HCT116 (cell line): ENCODE measurements around the gene ERG. TPM values are rescaled to one million over a fixed set of nuclear protein-coding genes. Genes with fewer than 3 reads are reported as not detected.

Experiments
- ATAC-seq: fragments of 200-7000 bp; cut with Tn5 transposase; 2 replicates; pipeline ENCODE4 v1.9.1; 2020; ENCODE audit warnings: mild to moderate bottlenecking, moderate library complexity
- BruUV-seq: library from RNA; stranded (reverse); fragments of 400-500 nt; replicated peaks from 2 replicates; lab custom pipeline; 2021; lab: Mats Ljungman, UMichigan
- CTCF ChIA-PET: fragments of 300-600 bp; sonication (Branson Sonifier 250); formaldehyde crosslinking; loops from one replicate; lab custom pipeline; 2021; ENCODE audit warnings: antibody characterized with exemption; lab: Charles Lee
- POLR2A ChIA-PET: fragments of 300-600, 350-600 bp; sonication (Branson Sonifier 250); formaldehyde crosslinking; loops from one replicate; lab custom pipeline; 2021; ENCODE audit warnings: antibody characterized with exemption; lab: Charles Lee
- RAD21 ChIA-PET, 2 experiments: fragments of 300-600 bp; sonication (Branson Sonifier 250); formaldehyde crosslinking; loops; one replicate each; lab custom pipeline; 2023; ENCODE audit warnings: low total read pairs in 2 of 2; ENCODE audit not compliant: uncharacterized antibody in 2 of 2, unreplicated experiment in 2 of 2, low non-redundant PET in 1 of 2; lab: Charles Lee
- DNase-seq: peaks from one replicate; pipeline ENCODE4 v3.0.0-alpha.2; 2010; ENCODE audit warnings: low read depth, low spot score
- H2AFZ ChIP-seq: fragments of 200-600 bp; shearing (Covaris generic), sonication (generic); 2 replicates; pipeline ENCODE4 v1.6.1; 2017; ENCODE audit warnings: low read depth, mixed run types, mixed read lengths, antibody characterized with exemption, low read length; ENCODE audit not compliant: poor library complexity, severe bottlenecking
- H3K27ac ChIP-seq: 2 replicates; pipeline ENCODE4 v1.5.1; 2012; ENCODE audit warnings: low read depth, low read length
- H3K27me3 ChIP-seq: fragments of 200-600 bp; sonication (generic); 2 replicates; pipeline ENCODE4 v1.6.1; 2016; ENCODE audit warnings: mixed run types, low read length, mixed read lengths; ENCODE audit not compliant: insufficient read depth
- H3K36me3 ChIP-seq, 2 experiments: fragments of 200-500 bp in 1 of 2; fragments of 200-600 bp in 1 of 2; sonication (Bioruptor generic) in 1 of 2; sonication (generic) in 1 of 2; 2 replicates each; pipeline versions ENCODE4 v1.5.1 to v1.6.1; 2014 to 2016; ENCODE audit warnings: low read length in 2 of 2, inconsistent platforms in 1 of 2, mixed read lengths in 1 of 2, mixed run types in 1 of 2; ENCODE audit not compliant: insufficient read depth in 2 of 2, control insufficient read depth in 1 of 2
- H3K4me1 ChIP-seq, 2 experiments: fragments of 200-600 bp in 1 of 2; sonication (generic) in 1 of 2; 2 replicates each; pipeline versions ENCODE4 v1.5.1 to v1.6.1; 2012 to 2017; ENCODE audit warnings: low read length in 2 of 2, inconsistent platforms in 1 of 2, mild to moderate bottlenecking in 1 of 2, mixed read lengths in 1 of 2, mixed run types in 1 of 2, moderate library complexity in 1 of 2; ENCODE audit not compliant: insufficient read depth in 2 of 2, control insufficient read depth in 1 of 2
- H3K4me2 ChIP-seq: fragments of 200-600 bp; sonication (generic); 2 replicates; pipeline ENCODE4 v1.6.1; 2017; ENCODE audit warnings: mixed run types, low read length, mixed read lengths
- H3K4me3 ChIP-seq, 2 experiments: fragments of 200-600 bp in 1 of 2; sonication (generic) in 1 of 2; replicated peaks in 1 of 2; 2 replicates each; pipeline ENCODE4 v1.5.1; 2011 to 2016; ENCODE audit warnings: low read length in 2 of 2, control low read depth in 1 of 2, low read depth in 1 of 2, mild to moderate bottlenecking in 1 of 2, mixed read lengths in 1 of 2, mixed run types in 1 of 2
- H3K79me2 ChIP-seq: fragments of 200-600 bp; sonication (generic); 2 replicates; pipeline ENCODE4 v1.6.1; 2017; ENCODE audit warnings: mild to moderate bottlenecking, mixed run types, low read length, moderate library complexity, mixed read lengths; ENCODE audit not compliant: insufficient read depth
- H3K9ac ChIP-seq: fragments of 200-600 bp; sonication (generic); 2 replicates; pipeline ENCODE4 v1.6.1; 2016; ENCODE audit warnings: low read length, mixed read lengths
- H3K9me2 ChIP-seq: fragments of 200-600 bp; sonication (generic), shearing (Covaris generic); 2 replicates; pipeline ENCODE4 v1.6.1; 2017; ENCODE audit warnings: mixed run types, mild to moderate bottlenecking, moderate library complexity; ENCODE audit not compliant: insufficient read depth
- H3K9me3 ChIP-seq, 2 experiments: fragments of 200-500 bp in 1 of 2; fragments of 200-600 bp in 1 of 2; sonication (Bioruptor generic) in 1 of 2; sonication (generic) in 1 of 2; 2 replicates each; pipeline ENCODE4 v1.6.1; 2014 to 2017; ENCODE audit warnings: low read length in 2 of 2, mixed read lengths in 2 of 2, inconsistent platforms in 1 of 2, low read depth in 1 of 2, mild to moderate bottlenecking in 1 of 2, mixed run types in 1 of 2, moderate library complexity in 1 of 2; ENCODE audit not compliant: control insufficient read depth in 1 of 2, insufficient read depth in 1 of 2
- H4K20me1 ChIP-seq: fragments of 200-600 bp; sonication (generic), shearing (Covaris generic); 2 replicates; pipeline ENCODE4 v1.6.1; 2017; ENCODE audit warnings: mixed run types, mild to moderate bottlenecking, moderate library complexity; ENCODE audit not compliant: insufficient read depth
- ATF3 ChIP-seq: IDR thresholded peaks from 2 replicates; pipeline ENCODE4 v1.6.1; 2012
- CBX3 ChIP-seq: IDR thresholded peaks from 2 replicates; pipeline ENCODE4 v1.6.1; 2012; ENCODE audit warnings: low read depth
- CEBPB ChIP-seq: IDR thresholded peaks from 2 replicates; pipeline ENCODE4 v1.6.1; 2012; ENCODE audit warnings: low read depth
- EZH2 ChIP-seq: fragments of 200-600 bp; sonication (generic); IDR thresholded peaks from 2 replicates; pipeline ENCODE4 v1.6.1; 2017; ENCODE audit warnings: antibody characterized with exemption, mixed run types
- EZH2phosphoT487 ChIP-seq: fragments of 200-600 bp; IDR thresholded peaks from 2 replicates; pipeline ENCODE4 v1.6.1; 2018; ENCODE audit warnings: antibody characterized with exemption, borderline replicate concordance
- FOSL1 ChIP-seq: IDR thresholded peaks from 2 replicates; pipeline ENCODE4 v1.6.1; 2012; ENCODE audit warnings: low read depth
- JUND ChIP-seq: IDR thresholded peaks from 2 replicates; pipeline ENCODE4 v1.6.1; 2012
- MAX ChIP-seq: IDR thresholded peaks from 2 replicates; pipeline ENCODE4 v1.6.1; 2012
- POLR2AphosphoS5 ChIP-seq: IDR thresholded peaks from 2 replicates; pipeline ENCODE4 v1.6.1; 2011; ENCODE audit warnings: mild to moderate bottlenecking, low read depth, low read length, moderate library complexity
- RAD21 ChIP-seq: IDR thresholded peaks from 2 replicates; pipeline ENCODE4 v1.6.1; 2012; ENCODE audit warnings: low read depth, mild to moderate bottlenecking
- REST ChIP-seq: IDR thresholded peaks from 2 replicates; pipeline ENCODE4 v1.6.1; 2012; ENCODE audit warnings: low read depth
- SP1 ChIP-seq: IDR thresholded peaks from 2 replicates; pipeline ENCODE4 v1.6.1; 2012; ENCODE audit warnings: low read depth
- TCF7L2 ChIP-seq: IDR thresholded peaks from 2 replicates; pipeline ENCODE4 v1.7.0; 2011; ENCODE audit warnings: borderline replicate concordance, inconsistent platforms; ENCODE audit not compliant: insufficient read depth, insufficient read length; ENCODE audit errors: extremely low read depth
- ZBTB33 ChIP-seq: IDR thresholded peaks from 2 replicates; pipeline ENCODE4 v1.6.1; 2011; ENCODE audit warnings: mild to moderate bottlenecking, low read length, moderate library complexity; ENCODE audit not compliant: insufficient replicate concordance; ENCODE audit errors: extremely low read depth
- ZNF274 ChIP-seq: fragments of 200-500 bp; sonication (Bioruptor generic); IDR thresholded peaks from 2 replicates; pipeline ENCODE4 v1.6.1; 2014; ENCODE audit warnings: mild to moderate bottlenecking, low read depth, low read length, inconsistent platforms
- intact Hi-C: fragments of 100-400 bp; cut with micrococcal nuclease; formaldehyde crosslinking; loops from 2 replicates; pipeline ENCODE4 v1.10.0; 2022
- total RNA-seq: library from RNA; stranded (reverse); gene quantifications from one replicate; pipeline ENCODE4 v1.2.1, GENCODE V29; 2021; ENCODE audit not compliant: unreplicated experiment

Gene ERG
- total RNA-seq, 1 experiment from 2014 or later, result 0.17 TPM

- POLR2A ChIA-PET, result no interaction called here
- H2AFZ ChIP-seq, result no peak overlapping the region
- DNase-seq, result no peak
- RAD21 ChIA-PET, result no interaction called here
- H3K4me2 ChIP-seq, result no peak overlapping the region
- intact Hi-C loops, result no loop called here
- BruUV-seq, result no TSS peak
- H3K36me3 ChIP-seq, result no peaks in the 10 kb centered on the region
- no peaks in the 10 kb centered on the region for H3K9me2 ChIP-seq
- H3K4me1 ChIP-seq, result no peaks in the 10 kb centered on the region
- H3K9ac ChIP-seq, result no peak overlapping the region
- peaks cover 16% of the 10 kb centered on the region for H3K27me3 ChIP-seq
- no peaks in the 10 kb centered on the region for H4K20me1 ChIP-seq
- H3K27ac ChIP-seq, result no peak overlapping the region
- H3K9me3 ChIP-seq, result no peaks in the 10 kb centered on the region
- no peak for TF ChIP-seq TCF7L2
- no peak for TF ChIP-seq ZBTB33
- no peak for TF ChIP-seq EZH2phosphoT487
- TF ChIP-seq POLR2AphosphoS5, result no peak
- no peak for TF ChIP-seq FOSL1
- no peak for TF ChIP-seq CBX3
- no peak for TF ChIP-seq CEBPB
- TF ChIP-seq EZH2, result no peak
- TF ChIP-seq RAD21, result no peak
- no peak for TF ChIP-seq MAX
- no peak for TF ChIP-seq SP1
- TF ChIP-seq JUND, result no peak
- TF ChIP-seq REST, result no peak
- no peak for TF ChIP-seq ATF3
- TF ChIP-seq ZNF274, result no peak
- TF ChIP-seq, all 23 proteins: peak for 0
- CTCF ChIA-PET, result no interaction called here
- Histone ChIP-seq H3K4me3 (no peak overlapping the region), H3K79me2 (no peaks in the 10 kb centered on the region)
- ATAC-seq, result no peak
Observed at GRCh38 chr21:38479641-38480525, 18.4 kb downstream of the ERG start.
